Ramos (cell line): ENCODE data around the gene ABCA8.
"Not testable (repeated sequence)": the region's sequence is repeated elsewhere in the genome, so short reads cannot be mapped to it uniquely, and the experiment has no call there.

Source experiments
- in situ Hi-C: fragments of 300-500 bp; cut with MboI; formaldehyde crosslinking; loops from one replicate; pipeline ENCODE4 v1.14.3; 2022; ENCODE audit warnings: low sequenced_read_pairs; ENCODE audit not compliant: unreplicated experiment

Gene ABCA8

GRCh38 chr17:68944435-68945035 lies 10.7 kb downstream of the ABCA8 start:
- in situ Hi-C loops = no loop called here

GRCh38 chr17:68943812-68944182 lies 11.4 kb downstream of the ABCA8 start:
- in situ Hi-C loops = not testable (repeated sequence)

- in situ Hi-C loops = no loop called here
These were observed 11.9 kb downstream of the ABCA8 start for GRCh38 chr17:68943123-68943811.

- in situ Hi-C loops = no loop called here
These were observed 12.8 kb downstream of the ABCA8 start for GRCh38 chr17:68942389-68942788.

GRCh38 chr17:68941761-68942160 lies 13.4 kb downstream of the ABCA8 start:
- in situ Hi-C loops = no loop called here

- in situ Hi-C loops = no loop called here
These were observed 16.0 kb downstream of the ABCA8 start for GRCh38 chr17:68939195-68939594.

- in situ Hi-C loops = no loop called here
These were observed 17.2 kb downstream of the ABCA8 start for GRCh38 chr17:68937890-68938514.

- in situ Hi-C loops = no loop called here
These were observed 27.7 kb downstream of the ABCA8 start for GRCh38 chr17:68927516-68927915.

GRCh38 chr17:68924793-68925720 lies 30.1 kb downstream of the ABCA8 start:
- in situ Hi-C loops = no loop called here

GRCh38 chr17:68910789-68911431 lies 44.3 kb downstream of the ABCA8 start:
- in situ Hi-C loops = no loop called here

- in situ Hi-C loops = no loop called here
These were observed 44.9 kb downstream of the ABCA8 start for GRCh38 chr17:68910251-68910705.

GRCh38 chr17:68909066-68909465 lies 46.1 kb downstream of the ABCA8 start:
- in situ Hi-C loops = no loop called here

GRCh38 chr17:68908045-68908444 lies 47.1 kb downstream of the ABCA8 start:
- in situ Hi-C loops = no loop called here

- in situ Hi-C loops = no loop called here
These were observed 48.6 kb downstream of the ABCA8 start for GRCh38 chr17:68906638-68907037.

GRCh38 chr17:68903286-68903685 lies 51.9 kb downstream of the ABCA8 start:
- in situ Hi-C loops = no loop called here

- in situ Hi-C loops = no loop called here
These were observed 57.6 kb downstream of the ABCA8 start for GRCh38 chr17:68897557-68897956.

- in situ Hi-C loops = no loop called here
These were observed 62.5 kb downstream of the ABCA8 start for GRCh38 chr17:68892658-68893057.

- in situ Hi-C loops = no loop called here
These were observed 63.0 kb downstream of the ABCA8 start for GRCh38 chr17:68892193-68892592.

GRCh38 chr17:68886401-68886800 lies 68.8 kb downstream of the ABCA8 start:
- in situ Hi-C loops = no loop called here

- in situ Hi-C loops = no loop called here
These were observed 70.3 kb downstream of the ABCA8 start for GRCh38 chr17:68884888-68885287.
